NCI-H1417 (cell line): ENCODE measurements around the gene ZNF726.
"Not testable (repeated sequence)": the region's sequence is repeated elsewhere in the genome, so short reads cannot be mapped to it uniquely, and the experiment has no call there.

ENCODE experiments used
- DNase-seq, 3 experiments: peaks; one replicate each; lab custom pipeline; 2025; lab: John Stamatoyannopoulos, UW

The ZNF726 gene

GRCh38 chr19:23943411-23943810, 28.7 kb downstream of the ZNF726 start:
- no peak for DNase-seq

DNA sequence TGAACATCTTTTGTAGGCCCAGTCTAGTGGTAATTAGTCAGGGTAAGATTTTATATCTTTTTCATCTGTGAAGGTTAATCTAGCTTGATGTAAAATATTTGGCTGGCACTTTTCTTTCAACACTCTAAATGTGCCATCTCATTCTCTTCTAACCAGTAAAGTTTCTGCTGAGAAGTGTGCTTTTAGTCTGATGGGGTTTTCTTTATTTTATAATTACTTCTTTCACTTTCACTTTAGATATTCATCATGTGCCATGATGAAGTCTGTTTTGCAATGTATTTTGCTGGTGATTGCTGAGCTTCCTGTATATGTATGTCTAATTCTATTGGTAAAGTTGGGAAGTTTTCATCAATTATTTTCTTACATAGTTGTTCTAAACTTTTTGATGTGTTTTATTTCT, 31.9 kb downstream of the ZNF726 start:
- DNase-seq = no peak

GRCh38 chr19:23949611-23950010, 34.9 kb downstream of the ZNF726 start:
- no peak for DNase-seq

DNA sequence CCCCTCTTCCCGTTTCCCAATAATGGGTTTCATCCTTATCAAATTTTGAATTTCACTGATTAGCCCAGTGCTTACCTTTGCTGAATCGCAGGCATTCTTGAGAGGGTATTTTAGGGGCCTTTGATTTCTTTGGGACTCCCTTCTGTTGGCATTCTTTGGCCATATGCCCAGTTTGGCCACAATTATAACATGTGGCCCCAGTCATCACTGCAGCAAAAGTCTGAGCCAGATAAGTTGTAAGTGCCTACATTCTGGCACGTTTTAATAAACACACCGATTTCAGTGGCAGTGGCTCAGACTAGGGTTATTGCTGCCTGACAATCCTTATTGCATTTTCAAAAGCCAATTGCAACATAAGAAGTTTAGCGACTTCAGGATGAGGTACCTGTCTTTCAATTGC, 41.4 kb downstream of the ZNF726 start:
- no peak for DNase-seq

DNA sequence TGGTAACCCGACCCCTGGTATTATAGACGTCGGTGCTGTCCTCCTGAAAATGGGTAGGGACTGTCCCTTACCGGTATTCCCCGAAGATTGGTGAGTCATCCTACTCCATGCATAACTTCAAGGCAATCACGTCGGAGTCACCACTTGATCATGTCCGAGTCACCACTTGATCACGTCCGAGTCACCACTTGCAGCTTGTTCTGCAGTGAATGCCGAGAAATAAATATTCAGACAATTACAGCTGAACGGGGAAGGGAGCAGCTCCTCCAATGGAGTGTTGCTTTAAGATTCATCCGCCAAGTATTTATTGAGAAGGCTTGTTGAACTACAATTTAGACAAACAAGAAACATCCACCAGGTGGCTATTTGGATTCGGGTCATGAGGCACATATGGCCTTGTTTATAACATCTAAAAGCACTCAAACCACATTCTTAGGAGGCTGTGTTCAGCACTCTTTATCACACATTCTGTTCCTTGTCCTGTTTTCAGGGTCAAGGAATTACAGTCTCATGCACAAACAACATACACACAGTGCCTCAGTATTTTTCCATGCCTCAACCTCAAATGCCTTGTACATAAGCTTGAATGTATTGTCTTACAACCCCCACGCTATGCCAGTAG, 43.1 kb downstream of the ZNF726 start:
- DNase-seq = peak in 1 of 3 experiments; percentile 33

DNA sequence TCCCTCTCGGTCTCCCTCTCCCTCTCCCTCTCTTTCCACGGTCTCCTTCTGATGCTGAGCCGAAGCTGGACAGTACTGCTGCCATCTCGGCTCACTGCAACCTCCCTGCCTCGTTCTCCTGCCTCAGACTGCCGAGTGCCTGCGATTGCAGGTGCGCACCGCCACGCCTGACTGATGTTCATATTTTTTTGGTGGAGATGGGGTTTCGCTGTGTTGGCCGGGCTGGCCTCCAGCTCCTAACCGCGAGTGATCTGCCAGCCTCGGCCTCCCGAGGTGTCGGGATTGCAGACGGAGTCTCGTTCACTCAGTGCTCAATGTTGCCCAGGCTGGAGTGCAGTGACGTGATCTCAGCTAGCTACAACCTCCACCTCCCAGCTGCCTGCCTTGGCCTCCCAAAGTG, 48.7 kb downstream of the ZNF726 start:
- DNase-seq = not testable (repeated sequence)

GRCh38 chr19:23963881-23964280, 49.2 kb downstream of the ZNF726 start:
- not testable (repeated sequence) for DNase-seq

GRCh38 chr19:23964334-23964733, 49.6 kb downstream of the ZNF726 start:
- not testable (repeated sequence) for DNase-seq

DNA sequence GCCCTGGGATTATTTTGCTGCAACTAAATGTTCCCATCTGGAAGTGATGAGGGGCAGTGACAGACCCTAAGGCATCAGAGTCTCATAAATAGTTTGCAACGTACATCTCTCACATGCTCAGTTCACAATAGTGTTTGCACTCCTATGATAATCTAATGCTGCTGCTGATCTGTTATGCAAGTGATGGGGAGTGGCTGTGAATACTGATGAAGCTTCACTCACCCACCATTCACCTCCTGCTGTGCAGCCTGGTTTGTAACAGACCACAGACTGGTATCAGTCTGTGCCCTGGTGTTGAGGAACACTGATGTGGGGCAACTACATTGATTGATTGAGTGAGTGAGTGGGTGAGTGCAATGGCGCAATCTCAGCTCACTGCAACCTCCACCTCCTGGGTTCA, 54.9 kb downstream of the ZNF726 start:
- DNase-seq = no peak

GRCh38 chr19:23971598-23971997, 56.9 kb downstream of the ZNF726 start:
- DNase-seq = no peak

- DNase-seq = no peak
These were observed 57.5 kb downstream of the ZNF726 start for GRCh38 chr19:23972161-23972560.

DNA sequence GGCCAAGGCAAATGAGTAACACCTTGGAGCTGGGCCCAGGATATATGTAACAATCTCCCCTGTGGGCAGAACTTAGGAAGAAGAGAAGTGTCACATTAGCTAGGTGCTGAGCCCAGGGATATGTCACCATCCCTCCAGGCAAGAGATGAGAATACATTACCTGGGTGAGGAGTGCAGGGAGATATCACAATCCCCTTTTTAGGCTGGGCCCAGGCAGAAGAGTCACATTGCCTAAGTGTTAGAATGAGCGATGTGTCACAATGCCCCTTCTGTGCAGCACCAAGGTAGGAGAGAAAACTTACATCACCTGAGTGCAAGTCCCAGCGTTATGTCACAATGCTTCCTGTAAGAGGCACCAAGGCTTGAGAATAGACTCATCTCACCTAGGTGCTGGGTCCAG, 60.3 kb downstream of the ZNF726 start:
- no peak for DNase-seq

- DNase-seq = not testable (repeated sequence)
These were observed 61.9 kb downstream of the ZNF726 start for GRCh38 chr19:23976631-23977030.

DNA sequence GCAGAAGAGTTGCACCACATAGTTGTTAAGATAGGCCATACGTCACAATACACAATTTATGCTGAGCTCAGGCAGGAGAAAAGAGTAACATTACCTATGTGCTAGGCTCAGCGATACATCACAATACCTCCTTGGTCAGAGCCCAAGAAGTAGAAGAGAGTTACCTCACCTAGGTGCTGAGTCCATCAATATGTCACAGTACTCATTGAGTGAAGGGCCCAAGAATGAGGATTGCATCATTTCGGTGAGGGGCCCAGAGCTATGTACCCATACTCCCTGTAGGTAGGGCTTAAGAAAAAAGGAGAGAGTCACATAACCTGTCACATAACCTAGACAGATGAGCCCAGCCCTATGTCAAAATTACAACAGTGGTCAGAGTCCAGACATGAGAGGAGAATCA, 62.6 kb downstream of the ZNF726 start:
- not testable (repeated sequence) for DNase-seq

DNA sequence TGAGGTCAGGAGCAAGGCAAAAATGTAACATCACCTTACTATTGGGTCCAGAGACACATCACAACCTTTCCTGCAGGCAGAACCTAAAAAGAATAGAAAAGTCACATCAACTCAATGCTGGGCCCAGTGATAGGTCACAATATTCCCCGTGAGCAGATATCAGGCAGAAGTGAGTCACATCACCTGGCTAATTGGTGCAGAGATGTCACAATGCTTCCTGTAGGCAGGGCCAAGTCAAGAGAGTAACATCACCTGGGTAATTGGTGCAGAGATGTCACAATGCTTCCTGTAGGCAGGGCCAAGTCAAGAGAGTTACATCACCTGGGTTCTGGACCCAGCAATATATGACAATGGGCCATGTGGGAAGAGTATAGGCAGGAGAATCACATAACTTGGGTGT, 63.4 kb downstream of the ZNF726 start:
- no peak for DNase-seq

DNA sequence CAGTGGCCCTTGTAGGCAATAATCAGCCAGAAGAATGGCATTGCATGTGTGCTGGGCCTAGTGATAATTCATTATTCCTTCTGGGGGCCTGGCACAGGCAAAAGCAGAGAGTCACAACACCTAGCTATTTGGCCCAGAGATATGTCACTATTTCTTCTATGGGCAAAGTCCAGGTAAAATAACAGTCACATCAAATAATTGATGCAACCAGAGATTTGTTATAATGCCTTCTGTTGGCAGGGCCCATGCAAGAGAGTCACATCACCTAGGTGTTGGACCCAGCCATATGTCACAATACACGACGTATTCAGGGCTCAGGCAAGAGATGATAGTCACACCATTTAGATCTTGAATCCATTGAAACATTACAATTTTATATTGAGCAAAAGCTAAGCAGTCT, 66.1 kb downstream of the ZNF726 start:
- no peak for DNase-seq

DNA sequence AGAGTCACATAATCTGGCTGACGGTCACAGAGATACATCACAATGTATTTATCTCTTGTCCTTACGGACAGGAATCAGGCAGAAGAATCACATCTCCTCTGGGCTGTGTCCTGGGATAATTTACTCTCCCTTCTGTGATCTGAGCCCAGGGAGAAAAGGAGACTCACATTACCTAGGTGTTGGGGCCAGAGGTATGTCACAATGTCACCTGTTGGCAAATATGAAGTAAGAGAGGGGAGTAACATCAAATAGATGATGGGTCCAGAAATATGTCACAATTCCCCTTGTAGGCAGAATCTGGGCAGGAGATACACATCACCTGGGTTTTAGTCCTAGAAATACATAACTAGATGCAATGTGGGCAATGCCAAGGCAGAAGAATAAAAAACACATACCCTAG, 67.2 kb downstream of the ZNF726 start:
- DNase-seq = no peak

DNA sequence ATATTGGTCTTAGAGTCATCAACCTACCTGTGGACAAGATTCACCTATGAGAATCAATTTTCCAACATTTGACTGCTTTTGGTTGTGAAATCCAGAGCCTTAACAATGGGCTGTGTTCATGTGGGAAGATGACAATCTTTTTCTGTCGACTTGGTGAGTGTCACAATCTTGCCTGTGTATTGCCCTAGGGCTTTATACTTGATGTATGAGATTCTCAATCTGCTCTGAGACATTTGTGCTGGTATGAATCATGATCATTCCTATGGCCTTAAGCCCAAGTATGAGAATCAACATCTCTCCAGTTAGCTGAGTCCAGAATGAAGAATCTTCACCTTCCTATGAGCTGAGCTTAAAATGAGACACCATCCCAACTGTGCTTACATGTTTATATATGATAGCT, 68.7 kb downstream of the ZNF726 start:
- DNase-seq = no peak
